Sciatic nerve (tissue), 2 donors: ENCODE results near the gene CNTF. TPM values are rescaled to one million over a fixed set of nuclear protein-coding genes. Genes with fewer than 3 reads are reported as not detected.

Source experiments
- ATAC-seq: fragments of 200-7000 bp; cut with Tn5 transposase; one replicate; pipeline ENCODE4 v1.9.1; 2020; ENCODE audit warnings: mild to moderate bottlenecking, moderate library complexity
- DNase-seq: peaks from one replicate; pipeline ENCODE4 v3.0.0-alpha.2; 2020; ENCODE audit warnings: low spot score
- intact Hi-C: fragments of 100-400 bp; cut with DNase I; formaldehyde crosslinking; loops from one replicate; pipeline ENCODE4 v1.14.2; 2022
- total RNA-seq: library from RNA; stranded (reverse); fragmentation: NEBNext Ultra II Directional; extraction: Animal tissue kit (Norgen Biotek cat#: 25700); gene quantifications from one replicate; pipeline ENCODE4 v1.2.1, GENCODE V29; 2021
- donor health status: DM: no; HTN: no; CAD: no.
- donor health status: DM: no; HTN: no; CAD: no.

Gene CNTF
- total RNA-seq, 1 donor from 2014 or later = 426 TPM

DNA sequence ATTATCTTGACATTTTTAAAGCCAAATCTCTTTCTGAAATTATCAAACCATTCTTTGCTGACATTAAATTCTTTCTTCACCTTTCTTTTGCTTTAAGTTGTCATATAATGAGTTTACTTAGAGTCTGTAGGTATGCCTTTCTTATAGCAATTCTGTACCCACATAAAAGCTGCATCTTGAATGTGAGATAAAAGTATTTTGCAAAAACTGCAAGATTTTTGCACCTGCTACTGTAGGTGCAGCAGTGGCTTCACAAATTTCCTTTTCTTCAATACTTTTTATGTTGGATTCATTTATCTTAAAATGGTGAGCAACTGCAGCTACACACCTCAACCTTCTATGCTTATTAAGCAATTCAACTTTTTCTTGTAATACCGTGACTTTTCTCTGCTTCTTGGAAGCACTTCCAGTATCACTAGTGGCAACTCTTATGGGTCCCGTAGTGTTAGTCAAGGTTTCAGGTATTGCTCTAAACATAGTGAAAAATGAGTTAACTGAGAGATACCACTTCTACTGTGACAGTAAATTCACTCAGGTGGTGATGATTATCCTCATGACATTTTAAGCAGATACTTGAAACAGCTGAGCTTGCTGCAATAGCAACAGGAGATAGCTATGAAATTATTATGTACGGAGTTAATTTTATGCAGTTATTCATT is 24.9 kb upstream of the CNTF start:
- ATAC-seq (no peak), DNase-seq (no peak)
- intact Hi-C loops = no loop called here

DNA sequence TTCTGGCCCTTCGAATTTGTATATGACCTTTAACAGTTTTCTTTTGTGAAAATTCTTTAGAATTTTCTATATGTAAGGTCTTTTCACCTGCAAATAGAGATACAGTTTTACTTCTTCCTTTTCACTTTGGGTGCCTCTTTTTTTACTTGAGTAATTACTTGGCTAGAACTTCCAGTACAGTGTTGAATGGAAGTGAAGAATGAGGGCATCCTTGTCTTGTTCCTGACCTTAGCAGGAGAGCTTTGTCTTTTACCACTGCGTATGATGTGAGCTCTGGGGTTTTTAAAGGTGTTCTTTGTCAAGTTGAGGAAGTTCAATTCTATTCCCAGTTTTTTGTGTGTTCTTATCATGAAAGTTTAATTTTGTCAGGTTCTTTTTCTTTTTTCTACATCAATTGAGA is 22.0 kb upstream of the CNTF start:
- no peak for ATAC-seq
- no peak for DNase-seq
- intact Hi-C loops = no loop called here

DNA sequence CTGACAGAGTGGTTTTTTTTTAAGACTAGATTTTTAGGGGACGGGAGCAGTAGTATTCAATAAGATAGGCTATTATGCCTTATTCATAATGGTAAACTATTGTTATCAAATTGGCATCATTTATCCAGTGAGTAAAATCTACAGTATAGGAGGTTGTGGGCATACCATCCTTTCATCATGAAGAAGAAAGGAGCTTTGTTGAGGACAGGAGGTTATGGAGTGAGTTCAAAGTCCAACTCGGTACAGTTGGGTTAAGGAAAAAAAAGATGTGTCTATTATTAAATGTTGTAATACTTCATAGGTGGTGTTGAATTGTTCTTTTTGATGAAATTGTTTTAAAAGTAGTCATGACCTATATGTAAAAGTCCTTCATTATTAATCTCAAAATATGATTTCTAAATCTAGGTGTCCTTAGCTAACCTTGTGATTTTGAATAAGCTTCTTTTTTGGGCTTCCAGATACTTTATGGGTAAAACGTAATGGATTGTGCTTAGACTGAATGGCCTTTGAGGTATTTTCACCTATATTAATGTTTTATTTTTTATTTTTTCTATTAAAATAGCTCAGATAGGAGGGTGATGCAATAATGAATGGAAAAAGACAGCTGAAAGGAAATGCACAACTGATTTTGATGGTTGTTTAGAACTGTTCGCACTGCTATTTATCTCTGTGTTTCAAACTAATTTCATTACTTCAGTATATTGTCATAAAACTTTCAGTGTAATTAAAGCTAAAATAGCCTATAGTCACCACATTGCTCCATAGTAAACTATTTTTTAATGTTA is 15.3 kb upstream of the CNTF start:
- DNase-seq (no peak), ATAC-seq (no peak)
- intact Hi-C loops = no loop called here

GRCh38 chr11:58608331-58608730 is 14.1 kb upstream of the CNTF start:
- no peak for ATAC-seq
- intact Hi-C loops = no loop called here
- no peak for DNase-seq

DNA sequence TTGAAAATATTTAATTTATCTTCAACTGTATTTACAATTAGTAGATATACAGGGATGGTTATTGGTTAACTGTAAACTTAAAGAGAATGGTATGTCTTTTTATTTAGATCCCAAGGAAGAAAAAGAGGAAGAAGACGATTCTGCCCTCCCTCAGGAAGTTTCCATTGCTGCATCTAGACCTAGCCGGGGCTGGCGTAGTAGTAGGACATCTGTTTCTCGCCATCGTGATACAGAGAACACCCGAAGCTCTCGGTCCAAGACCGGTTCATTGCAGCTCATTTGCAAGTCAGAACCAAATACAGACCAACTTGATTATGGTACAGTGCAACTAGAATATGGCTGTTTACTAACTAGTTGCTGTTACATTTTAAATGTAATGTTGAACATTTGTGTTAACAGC is 12.7 kb upstream of the CNTF start:
- DNase-seq (no peak), ATAC-seq (no peak)
- intact Hi-C loops = no loop called here

DNA sequence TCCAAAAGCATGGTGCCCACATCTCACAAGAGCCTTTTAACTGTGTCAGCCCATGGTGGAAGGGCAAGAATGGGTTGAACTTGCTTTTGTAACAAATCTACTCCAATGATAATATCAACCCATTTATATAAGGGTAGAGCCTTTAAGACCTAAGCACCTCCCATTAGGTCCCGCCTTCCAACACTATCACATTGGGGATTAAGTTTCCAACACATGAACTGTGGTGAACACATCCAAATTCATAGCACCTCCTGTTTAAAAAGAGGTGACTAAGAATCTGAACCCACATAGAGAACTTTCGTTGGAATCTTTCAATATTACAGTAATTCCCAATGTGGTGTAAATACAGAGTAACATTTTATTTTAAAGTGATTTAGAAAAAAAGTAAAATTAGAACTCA is 9.2 kb upstream of the CNTF start:
- DNase-seq (no peak), ATAC-seq (no peak)
- intact Hi-C loops = no loop called here

DNA sequence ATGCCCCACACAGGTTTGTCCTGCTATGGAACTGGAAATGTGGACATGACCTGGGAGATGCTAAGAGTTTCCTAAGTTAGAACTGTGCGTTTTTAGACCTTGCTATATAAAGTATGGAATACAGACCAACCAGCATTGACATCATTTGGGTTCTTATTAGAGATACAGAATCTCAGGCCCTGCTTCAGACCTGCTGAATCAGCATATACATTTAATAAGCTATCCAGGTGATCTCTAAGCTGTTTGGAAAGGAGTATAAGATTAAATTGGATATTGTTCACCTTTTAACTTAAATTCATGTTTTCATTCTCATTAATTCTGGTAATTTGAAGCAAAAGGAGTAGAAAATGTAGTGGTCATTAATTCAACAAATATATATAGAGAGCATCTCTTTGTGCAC is 6.9 kb upstream of the CNTF start:
- ATAC-seq = no peak
- intact Hi-C loops = no loop called here
- no peak for DNase-seq

GRCh38 chr11:58616594-58616993 is 5.9 kb upstream of the CNTF start:
- no peak for ATAC-seq
- DNase-seq = no peak
- intact Hi-C loops = no loop called here

- DNase-seq (no peak), ATAC-seq (peak; percentile 56)
- intact Hi-C loops = no loop called here
Measured at GRCh38 chr11:58617976-58618557, 4.4 kb upstream of the CNTF start.

- no peak for DNase-seq
- ATAC-seq = no peak
- intact Hi-C loops = no loop called here
Measured at GRCh38 chr11:58621586-58622262, 741 bp upstream of the CNTF start.

DNA sequence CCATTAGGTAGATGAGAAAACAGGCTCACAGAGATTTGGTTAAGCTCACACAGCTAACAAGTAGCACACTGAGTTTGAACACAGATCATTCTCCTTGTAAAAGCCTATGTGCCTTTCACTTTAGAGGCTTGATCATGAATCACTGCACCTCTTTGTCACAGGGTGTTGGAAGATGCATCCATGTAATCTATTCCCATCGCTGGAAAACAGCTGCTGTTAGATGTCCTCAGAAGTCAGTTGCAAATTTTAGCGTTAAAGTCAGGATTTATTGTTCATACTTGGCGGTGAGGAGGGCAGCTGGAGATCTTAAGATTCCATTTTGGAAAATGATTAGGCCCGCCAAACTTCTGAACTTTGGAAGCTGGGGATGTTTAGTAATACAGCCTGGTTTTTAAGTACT is 2.6 kb downstream of the CNTF start:
- DNase-seq (no peak), ATAC-seq (no peak)
- intact Hi-C loops = no loop called here

- ATAC-seq (no peak), DNase-seq (no peak)
- intact Hi-C loops = no loop called here
Measured at GRCh38 chr11:58625826-58626460, 3.5 kb downstream of the CNTF start.

DNA sequence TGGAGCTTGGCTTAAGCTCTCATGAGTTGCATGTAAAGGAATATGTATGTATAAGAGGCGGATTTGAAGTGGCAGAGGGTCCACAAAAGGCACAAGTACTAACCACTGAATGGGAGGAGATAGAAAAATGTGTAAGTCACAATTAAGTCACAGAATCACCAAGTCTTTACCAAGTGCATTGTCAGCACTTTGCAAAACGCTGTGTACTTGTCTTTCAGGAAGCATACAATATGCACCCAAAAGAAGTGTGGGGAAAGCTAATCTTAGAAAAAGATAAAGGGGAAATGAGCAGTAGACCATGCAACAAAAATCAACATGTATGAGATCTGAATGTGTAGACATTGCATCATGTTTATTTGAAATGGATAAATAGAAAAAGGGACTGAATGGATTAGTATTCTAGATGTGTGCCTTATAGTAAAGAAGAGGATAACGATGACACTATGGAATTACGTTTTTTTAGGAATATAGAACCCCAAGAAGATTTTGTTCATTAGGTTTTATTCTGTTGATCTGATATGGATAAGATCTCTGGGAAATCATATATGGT is 4.5 kb downstream of the CNTF start:
- intact Hi-C loops = no loop called here
- no peak for ATAC-seq
- DNase-seq = no peak

- intact Hi-C loops = no loop called here
- ATAC-seq (no peak), DNase-seq (no peak)
Measured at GRCh38 chr11:58628446-58628845, 6.0 kb downstream of the CNTF start.

DNA sequence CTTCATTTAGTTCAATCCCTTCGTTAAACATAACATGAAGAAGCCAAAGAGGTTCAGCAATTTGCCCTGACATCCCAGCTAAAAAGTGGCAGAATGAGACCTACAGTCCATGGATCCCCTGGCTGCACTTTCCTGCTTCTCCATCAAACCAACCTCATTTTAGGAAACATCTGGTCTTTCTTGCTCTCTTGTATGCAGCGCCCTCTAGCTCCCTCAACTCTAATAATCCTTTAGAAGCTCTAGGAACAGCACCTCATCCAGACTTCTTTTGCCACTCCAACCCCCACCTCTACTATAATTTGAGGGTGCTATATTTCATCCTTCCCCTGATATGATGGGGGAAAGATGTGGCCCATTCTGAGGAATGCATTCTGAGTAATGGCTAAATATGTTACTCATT is 7.4 kb downstream of the CNTF start:
- DNase-seq (no peak), ATAC-seq (peak; percentile 63)
- intact Hi-C loops = no loop called here

- no peak for DNase-seq
- ATAC-seq = no peak
Measured at GRCh38 chr11:58631378-58631777, 8.9 kb downstream of the CNTF start.

GRCh38 chr11:58632510-58632909 is 10.0 kb downstream of the CNTF start:
- no peak for DNase-seq
- no peak for ATAC-seq
- intact Hi-C loops = no loop called here

More at GRCh38 chr11:58631378-58631777, 8.9 kb downstream of the CNTF start:
- intact Hi-C loops = no loop called here

GRCh38 chr11:58636587-58636986 is 14.1 kb downstream of the CNTF start:
- DNase-seq = no peak
- no peak for ATAC-seq
- intact Hi-C loops = no loop called here

- intact Hi-C loops = no loop called here
- no peak for ATAC-seq
- no peak for DNase-seq
Measured at GRCh38 chr11:58637371-58637770, 14.9 kb downstream of the CNTF start.
